Endothelial cell of umbilical vein (primary cell): ENCODE results near the gene SMC1B.

Source experiments
- CTCF ChIP-seq, 2 donors: IDR thresholded peaks; 1 replicate in 1 of 2; 2 replicates in 1 of 2; pipeline ENCODE4 v1.5.1; 2011; ENCODE audit warnings: low read length in 2 of 2, mild to moderate bottlenecking in 2 of 2, moderate library complexity in 2 of 2, control low read depth in 1 of 2, inconsistent platforms in 1 of 2, low read depth in 1 of 2; ENCODE audit not compliant: insufficient read depth in 1 of 2; ENCODE audit errors: extremely low read depth in 1 of 2
- EZH2 ChIP-seq: IDR thresholded peaks from 2 replicates; pipeline ENCODE4 v1.6.1; 2012; ENCODE audit warnings: borderline replicate concordance, low read depth, mild to moderate bottlenecking, moderate library complexity, low read length, inconsistent platforms; ENCODE audit not compliant: severe bottlenecking
- FOS ChIP-seq: IDR thresholded peaks from 2 replicates; pipeline ENCODE4 v1.6.1; 2011; ENCODE audit warnings: mild to moderate bottlenecking, low read length, moderate library complexity, borderline replicate concordance; ENCODE audit not compliant: insufficient read depth
- GATA2 ChIP-seq: IDR thresholded peaks from 2 replicates; pipeline ENCODE4 v1.7.0; 2011; ENCODE audit warnings: low read depth, mild to moderate bottlenecking, moderate library complexity, mixed read lengths, low read length; ENCODE audit not compliant: insufficient read length, insufficient read depth
- JUN ChIP-seq: IDR thresholded peaks from 2 replicates; pipeline ENCODE4 v1.6.1; 2011; ENCODE audit warnings: borderline replicate concordance, low read depth; ENCODE audit not compliant: insufficient read length, insufficient read depth
- MAX ChIP-seq: IDR thresholded peaks from 2 replicates; pipeline ENCODE4 v1.6.1; 2011; ENCODE audit not compliant: insufficient read depth, insufficient read length
- MYC ChIP-seq: IDR thresholded peaks from one replicate; pipeline ENCODE4 v1.6.1; 2011; ENCODE audit warnings: mild to moderate bottlenecking, low read depth, low read length
- POLR2A ChIP-seq: IDR thresholded peaks from 2 replicates; pipeline ENCODE4 v1.6.1; 2012; ENCODE audit warnings: low read depth, mild to moderate bottlenecking, control low read depth, low read length
- POLR2AphosphoS5 ChIP-seq: IDR thresholded peaks from 2 replicates; pipeline ENCODE4 v1.6.1; 2012; ENCODE audit warnings: low read depth, mild to moderate bottlenecking, control low read depth, low read length, moderate library complexity; ENCODE audit not compliant: insufficient read depth

DNA sequence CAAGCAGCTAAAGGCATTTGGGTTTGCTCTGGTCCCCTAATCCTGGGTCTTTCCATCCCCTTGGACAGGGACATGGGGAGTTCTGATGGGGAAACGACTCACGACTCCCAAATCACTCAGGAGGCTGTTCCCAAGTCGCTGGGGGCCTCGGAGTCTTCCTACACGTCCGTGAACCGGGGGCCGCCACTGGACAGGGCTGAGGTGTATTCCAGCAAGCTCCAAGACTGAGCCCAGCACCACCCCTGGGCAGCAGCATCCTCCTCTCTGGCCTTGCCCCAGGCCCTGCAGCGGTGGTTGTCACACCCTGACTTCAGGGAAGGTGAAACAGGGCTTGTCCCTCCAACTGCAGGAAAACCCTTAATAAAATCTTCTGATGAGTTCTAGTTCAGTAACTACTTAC, 117.9 kb downstream of the SMC1B start:
- TF ChIP-seq CTCF (IDR thresholded peaks at IDR 0.05; ENCODE audit: extremely low read depth in 1 of 2, insufficient read depth in 1 of 2, low read depth in 1 of 2, low read length in 2 of 2) (no peak), POLR2A (no peak), EZH2 (no peak), POLR2AphosphoS5 (no peak), GATA2 (no peak), MYC (no peak), FOS (no peak), MAX (no peak), JUN (no peak)
